KMS-11 (cell line): ENCODE measurements around the gene AOAH.

Experiments
- H2AFZ ChIP-seq: fragments of 200-600 bp; sonication (generic); 2 replicates; pipeline ENCODE4 v1.6.1; 2016; ENCODE audit warnings: antibody characterized with exemption, mixed run types, low read depth
- H3K27ac ChIP-seq: fragments of 200-600 bp; sonication (generic); 2 replicates; pipeline ENCODE4 v1.6.1; 2016; ENCODE audit warnings: mild to moderate bottlenecking, mixed run types
- H3K27me3 ChIP-seq: fragments of 200-600 bp; sonication (generic); 2 replicates; pipeline ENCODE4 v1.6.1; 2017; ENCODE audit warnings: mild to moderate bottlenecking, low read depth, mixed run types, moderate library complexity; ENCODE audit not compliant: insufficient read depth
- H3K36me3 ChIP-seq: fragments of 200-600 bp; sonication (generic); 2 replicates; pipeline ENCODE4 v1.6.1; 2017; ENCODE audit warnings: mild to moderate bottlenecking, mixed run types; ENCODE audit not compliant: insufficient read depth
- H3K4me1 ChIP-seq: fragments of 200-600 bp; sonication (generic); 2 replicates; pipeline ENCODE4 v1.6.1; 2016; ENCODE audit warnings: mild to moderate bottlenecking, low read depth, mixed run types; ENCODE audit not compliant: poor library complexity, severe bottlenecking
- H3K4me2 ChIP-seq: fragments of 200-600 bp; sonication (generic); 2 replicates; pipeline ENCODE4 v1.7.0; 2016; ENCODE audit warnings: mild to moderate bottlenecking, mixed run types
- H3K4me3 ChIP-seq: fragments of 200-600 bp; sonication (generic); IDR thresholded peaks from 2 replicates; pipeline ENCODE4 v1.6.1; 2017; ENCODE audit warnings: low read depth, low read length, mixed read lengths; ENCODE audit not compliant: insufficient read depth
- H3K79me2 ChIP-seq: fragments of 200-600 bp; sonication (generic); 2 replicates; pipeline ENCODE4 v1.6.1; 2016; ENCODE audit warnings: low read depth, mixed run types; ENCODE audit not compliant: insufficient read depth
- H3K9ac ChIP-seq: fragments of 200-600 bp; sonication (generic); 2 replicates; pipeline ENCODE4 v1.6.1; 2016; ENCODE audit warnings: mild to moderate bottlenecking, mixed run types
- H4K20me1 ChIP-seq: fragments of 200-600 bp; sonication (generic); 2 replicates; pipeline ENCODE4 v1.6.1; 2016; ENCODE audit warnings: mild to moderate bottlenecking, mixed run types; ENCODE audit not compliant: insufficient read depth
- CTCF ChIP-seq: fragments of 200-600 bp; sonication (generic); conservative IDR thresholded peaks from 2 replicates; pipeline ENCODE4 v1.6.1; 2017; ENCODE audit warnings: low read depth, mild to moderate bottlenecking, antibody characterized with exemption, low read length, moderate library complexity, mixed read lengths

The AOAH gene

GRCh38 chr7:36668080-36668479 lies 56.2 kb downstream of the AOAH start:
- Histone ChIP-seq H3K9ac (no peak overlapping the region), H3K27ac (no peak overlapping the region), H3K4me1 (no peaks in the 10 kb centered on the region), H4K20me1 (no peaks in the 10 kb centered on the region), H3K4me3 (no peak overlapping the region), H3K36me3 (no peaks in the 10 kb centered on the region), H2AFZ (no peak overlapping the region), H3K79me2 (no peaks in the 10 kb centered on the region), H3K27me3 (no peaks in the 10 kb centered on the region), H3K4me2 (no peak overlapping the region)
- TF ChIP-seq CTCF = no peak

DNA sequence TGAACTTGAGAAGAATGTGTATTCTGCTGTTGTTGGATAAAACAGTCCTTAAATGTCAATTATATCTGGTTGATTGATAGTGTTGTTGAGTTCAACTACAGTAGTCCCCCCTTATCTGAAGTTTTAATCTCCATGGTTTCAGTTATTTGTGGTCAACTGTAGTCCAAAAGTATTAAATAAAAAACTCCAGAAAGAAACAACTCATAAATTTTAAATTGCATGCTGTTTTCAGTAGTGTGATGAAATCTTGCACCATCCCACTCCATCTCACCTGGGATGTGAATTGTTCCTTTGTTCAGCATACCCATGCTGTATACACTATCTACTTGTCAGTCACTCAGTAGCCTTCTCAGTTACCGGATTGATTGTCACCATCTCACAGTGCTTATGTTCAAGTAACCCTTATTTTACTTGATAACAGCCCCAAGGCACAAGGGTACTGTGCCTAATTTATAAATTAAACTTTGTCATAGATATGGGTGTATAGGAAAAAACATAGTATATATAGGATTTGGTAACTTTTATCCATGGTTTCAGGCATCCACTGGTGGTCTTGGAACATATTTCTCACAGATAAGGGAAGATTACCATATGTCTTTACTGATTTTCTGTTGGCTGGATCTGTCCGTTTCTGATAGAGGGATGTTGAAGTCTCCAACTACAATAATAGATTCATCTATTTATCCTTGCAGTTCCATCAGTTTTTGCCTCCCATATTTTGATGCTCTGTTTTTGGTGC lies 57.1 kb downstream of the AOAH start:
- Histone ChIP-seq H3K4me2 (no peak overlapping the region), H3K27me3 (no peaks in the 10 kb centered on the region)
- TF ChIP-seq CTCF = no peak

DNA sequence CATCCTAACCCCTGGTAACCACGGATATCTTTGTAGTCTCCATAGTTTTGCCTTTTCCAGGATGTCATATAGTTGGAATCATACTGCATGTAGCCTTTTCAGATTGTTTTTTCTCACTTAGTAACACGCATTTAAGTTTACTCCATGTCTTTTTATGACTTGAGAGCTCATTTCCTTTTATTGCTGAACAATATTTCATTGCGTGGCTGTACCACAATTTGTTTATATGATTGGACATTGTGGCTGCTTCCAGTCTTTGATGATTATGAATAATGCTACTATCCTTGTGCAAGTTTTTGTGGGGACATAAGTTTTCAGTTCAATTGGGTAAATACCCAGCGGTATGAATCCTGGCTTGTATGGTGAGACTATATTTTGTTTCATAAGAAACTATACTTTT lies 60.8 kb downstream of the AOAH start:
- no peaks in the 10 kb centered on the region for H3K27me3 ChIP-seq
- H3K27ac ChIP-seq = no peak overlapping the region
- no peak for TF ChIP-seq CTCF
- no peak overlapping the region for H3K4me3 ChIP-seq
- no peaks in the 10 kb centered on the region for H3K4me1 ChIP-seq
- no peaks in the 10 kb centered on the region for H3K36me3 ChIP-seq
- no peaks in the 10 kb centered on the region for H3K79me2 ChIP-seq
- no peaks in the 10 kb centered on the region for H4K20me1 ChIP-seq
- no peak overlapping the region for H2AFZ ChIP-seq
- H3K4me2 ChIP-seq = no peak overlapping the region
- H3K9ac ChIP-seq = no peak overlapping the region

More for the DNA sequence above, 57.1 kb downstream of the AOAH start:
- no peaks in the 10 kb centered on the region for H3K79me2 ChIP-seq
- H2AFZ ChIP-seq = no peak overlapping the region
- no peak overlapping the region for H3K4me3 ChIP-seq
- H3K36me3 ChIP-seq = no peaks in the 10 kb centered on the region
- H3K4me1 ChIP-seq = no peaks in the 10 kb centered on the region
- H3K9ac ChIP-seq = no peak overlapping the region
- H3K27ac ChIP-seq = no peak overlapping the region
- no peaks in the 10 kb centered on the region for H4K20me1 ChIP-seq

DNA sequence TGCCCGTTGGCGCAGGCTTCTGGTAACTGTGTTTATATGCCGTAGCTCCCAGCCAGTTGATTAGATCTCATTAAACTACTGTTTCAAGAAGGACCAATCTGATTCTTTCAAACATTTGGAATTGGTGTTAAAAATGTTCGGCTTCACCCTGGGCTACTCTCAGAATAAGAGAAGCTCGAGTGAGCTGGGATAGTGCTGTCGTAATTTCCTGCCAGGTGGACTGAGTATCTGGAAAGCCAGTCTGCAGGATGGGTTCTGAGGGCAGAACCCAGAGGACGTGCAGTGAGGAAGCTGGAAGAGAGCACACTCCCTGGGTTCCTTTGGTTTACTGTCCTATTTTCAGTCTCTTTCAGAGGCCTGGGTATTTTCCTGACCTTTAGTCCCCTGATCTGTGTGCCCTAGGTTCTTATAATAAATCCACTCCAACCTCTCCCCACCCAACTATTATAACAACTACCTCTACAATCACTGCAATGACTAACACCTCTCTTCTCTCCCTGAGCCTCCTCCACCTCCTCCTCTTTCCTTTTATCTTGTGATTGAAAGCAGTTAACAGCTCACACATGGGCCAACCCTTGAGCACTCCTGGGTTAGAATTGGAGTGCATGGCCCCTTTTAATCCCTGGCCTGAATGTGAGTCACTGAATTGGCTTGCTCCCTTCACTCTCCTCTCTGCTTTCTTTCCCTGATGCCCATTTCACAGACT lies 63.0 kb downstream of the AOAH start:
- Histone ChIP-seq H3K27ac (no peak overlapping the region), H2AFZ (no peak overlapping the region), H3K4me3 (no peak overlapping the region), H4K20me1 (no peaks in the 10 kb centered on the region), H3K9ac (no peak overlapping the region), H3K27me3 (no peaks in the 10 kb centered on the region), H3K4me2 (no peak overlapping the region), H3K4me1 (no peaks in the 10 kb centered on the region), H3K36me3 (no peaks in the 10 kb centered on the region), H3K79me2 (no peaks in the 10 kb centered on the region)
- no peak for TF ChIP-seq CTCF
